ENCODE data around the gene GSTT4.

GRCh38 chr22:24027389-24027975, 22.2 kb upstream of the GSTT4 start:
- TF ChIP-seq CTCF (conservative IDR thresholded peaks at IDR 0.05; ENCODE audit: low read depth, low read length) (no peak), EZH2 (IDR thresholded peaks at IDR 0.05; ENCODE audit: low read length, unreplicated experiment) (no peak), EZH2phosphoT487 (IDR thresholded peaks at IDR 0.05; ENCODE audit: borderline replicate concordance, low read length) (no peak)
